Thyroid gland (tissue), 4 donors: Measurements from ENCODE around the gene HNRNPAB. TPM values are rescaled to one million over a fixed set of nuclear protein-coding genes. Genes with fewer than 3 reads are reported as not detected.

Source experiments
- DNase-seq, 2 donors: peaks; one replicate each; pipeline ENCODE4 v3.0.0-alpha.2; 2019
- H3K27ac ChIP-seq, 3 donors: fragments of 200-600 bp; sonication (generic); 1 replicate in 2 of 3; 2 replicates in 1 of 3; pipeline ENCODE4 v1.5.1; 2016 to 2019; ENCODE audit warnings: mild to moderate bottlenecking in 1 of 3, moderate library complexity in 1 of 3
- H3K27me3 ChIP-seq: fragments of 200-600 bp; sonication (generic); one replicate; pipeline ENCODE4 v1.5.1; 2019
- H3K36me3 ChIP-seq, 2 donors: fragments of 200-600 bp; sonication (generic); one replicate each; pipeline ENCODE4 v1.5.1; 2016 to 2019
- H3K4me1 ChIP-seq, 2 donors: fragments of 200-600 bp; sonication (generic); one replicate each; pipeline ENCODE4 v1.5.1; 2017 to 2019
- H3K4me3 ChIP-seq, 3 donors: fragments of 200-600 bp; sonication (generic); replicated peaks in 1 of 3; 1 replicate in 2 of 3; 2 replicates in 1 of 3; pipeline ENCODE4 v1.5.1; 2016; ENCODE audit warnings: mild to moderate bottlenecking in 1 of 3
- H3K9me3 ChIP-seq: fragments of 200-600 bp; sonication (generic); one replicate; pipeline ENCODE4 v1.5.1; 2017
- POLR2A ChIP-seq, 2 donors: fragments of 450-650 bp; IDR thresholded peaks; one replicate each; pipeline ENCODE4 v1.6.1; 2017; ENCODE audit warnings: antibody characterized with exemption in 2 of 2, mild to moderate bottlenecking in 2 of 2, moderate library complexity in 1 of 2
- WGBS, 2 donors: methylation state at CpG; one replicate each; pipeline ENCODE4 v1.1.5; 2017; 5-methylcytosine and 5-hydroxymethylcytosine counted together
- intact Hi-C: fragments of 100-400 bp; cut with DNase I; formaldehyde crosslinking; loops from one replicate; pipeline ENCODE4 v1.15.1; 2023
- total RNA-seq, 4 donors: library from RNA; depleted of rRNA; stranded (reverse); fragments of >200 nt; gene quantifications; one replicate each; pipeline ENCODE4 v1.2.3, GENCODE V29; 2016
- TF ChIP-seq, protein P1 (sequence below), 6 experiments: fragments of 200-600 bp in 3 of 6; fragments of 450-650 bp in 3 of 6; sonication (generic) in 3 of 6; IDR thresholded peaks; one replicate each; pipeline ENCODE4 v1.5.1; 2016 to 2019; ENCODE audit warnings: antibody characterized with exemption in 6 of 6, mild to moderate bottlenecking in 2 of 6, inconsistent platforms in 1 of 6, moderate library complexity in 1 of 6

Gene HNRNPAB
- total RNA-seq, 4 donors from 2014 or later, result 65.0 to 111 (median 90.4) TPM

DNA sequence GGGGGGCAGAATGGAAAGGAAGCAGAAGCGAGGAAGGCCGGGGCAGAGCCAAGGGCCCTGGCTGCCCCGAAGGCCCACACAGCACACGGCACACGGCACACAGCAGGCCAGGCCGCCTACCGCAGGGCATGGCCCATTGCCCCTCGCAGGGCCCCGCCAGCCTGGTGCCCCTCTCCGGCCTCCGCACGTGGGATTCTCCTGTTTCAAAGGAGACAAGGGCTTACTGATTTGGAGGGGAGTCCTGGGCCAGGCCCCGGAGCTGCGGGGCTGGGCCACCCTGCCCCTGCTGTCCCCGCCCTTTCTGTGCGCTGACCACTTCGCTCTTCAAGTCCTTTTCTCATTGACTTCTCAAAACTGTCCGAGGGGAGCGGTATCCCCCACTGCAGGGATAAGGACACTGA, 36.0 kb downstream of the HNRNPAB start:
- Histone ChIP-seq H3K4me1 (peaks cover 13 to 48% of the 10 kb centered on the region in 2 donors), H3K27me3 (no peaks in the 10 kb centered on the region), H3K9me3 (no peaks in the 10 kb centered on the region), H3K4me3 (no peak overlapping the region), H3K27ac (peak overlapping the region; percentile 19 to 66 (median 52)), H3K36me3 (no peaks in the 10 kb centered on the region)
- intact Hi-C loops, result no loop called here
- no peak for DNase-seq
- TF ChIP-seq, protein P1, sequence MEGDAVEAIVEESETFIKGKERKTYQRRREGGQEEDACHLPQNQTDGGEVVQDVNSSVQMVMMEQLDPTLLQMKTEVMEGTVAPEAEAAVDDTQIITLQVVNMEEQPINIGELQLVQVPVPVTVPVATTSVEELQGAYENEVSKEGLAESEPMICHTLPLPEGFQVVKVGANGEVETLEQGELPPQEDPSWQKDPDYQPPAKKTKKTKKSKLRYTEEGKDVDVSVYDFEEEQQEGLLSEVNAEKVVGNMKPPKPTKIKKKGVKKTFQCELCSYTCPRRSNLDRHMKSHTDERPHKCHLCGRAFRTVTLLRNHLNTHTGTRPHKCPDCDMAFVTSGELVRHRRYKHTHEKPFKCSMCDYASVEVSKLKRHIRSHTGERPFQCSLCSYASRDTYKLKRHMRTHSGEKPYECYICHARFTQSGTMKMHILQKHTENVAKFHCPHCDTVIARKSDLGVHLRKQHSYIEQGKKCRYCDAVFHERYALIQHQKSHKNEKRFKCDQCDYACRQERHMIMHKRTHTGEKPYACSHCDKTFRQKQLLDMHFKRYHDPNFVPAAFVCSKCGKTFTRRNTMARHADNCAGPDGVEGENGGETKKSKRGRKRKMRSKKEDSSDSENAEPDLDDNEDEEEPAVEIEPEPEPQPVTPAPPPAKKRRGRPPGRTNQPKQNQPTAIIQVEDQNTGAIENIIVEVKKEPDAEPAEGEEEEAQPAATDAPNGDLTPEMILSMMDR (IDR thresholded peaks at IDR 0.05), result no peak
- TF ChIP-seq POLR2A (IDR thresholded peaks at IDR 0.05), result no peak
- 89 to 93% methylated on average over 9 to 18 of the region's 19 CpGs for WGBS, 2 donors

DNA sequence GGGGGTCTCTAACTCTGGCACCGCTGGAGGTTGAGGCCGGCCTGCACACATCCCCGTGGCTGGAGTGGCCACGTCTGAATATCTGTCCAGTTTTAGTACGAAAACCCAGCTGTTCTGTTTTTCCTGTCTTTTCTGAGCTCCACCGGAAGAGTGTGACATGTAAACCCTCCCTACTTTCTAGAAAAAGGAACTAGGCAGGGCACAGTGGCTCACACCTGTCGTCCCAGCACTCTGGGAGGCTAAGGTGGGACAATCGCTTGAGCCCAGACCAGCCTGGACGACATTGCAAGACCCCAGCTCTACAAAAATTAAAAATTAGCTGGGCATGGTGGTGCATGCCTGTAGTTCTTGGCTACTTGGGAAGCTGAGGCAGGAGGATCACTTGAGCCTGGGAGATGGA, 36.4 kb downstream of the HNRNPAB start:
- Histone ChIP-seq H3K4me1 (peaks cover 13 to 43% of the 10 kb centered on the region in 2 donors), H3K36me3 (no peaks in the 10 kb centered on the region), H3K9me3 (no peaks in the 10 kb centered on the region), H3K4me3 (no peak overlapping the region), H3K27me3 (no peaks in the 10 kb centered on the region), H3K27ac (peak overlapping the region; percentile 19 to 66 (median 52))
- WGBS, 2 donors, result 79 to 90% methylated on average over 5 to 9 of the region's 9 CpGs
- TF ChIP-seq POLR2A (IDR thresholded peaks at IDR 0.05), result no peak
- TF ChIP-seq, protein P1 (IDR thresholded peaks at IDR 0.05), result no peak
- intact Hi-C loops, result no loop called here
- DNase-seq, result no peak

DNA sequence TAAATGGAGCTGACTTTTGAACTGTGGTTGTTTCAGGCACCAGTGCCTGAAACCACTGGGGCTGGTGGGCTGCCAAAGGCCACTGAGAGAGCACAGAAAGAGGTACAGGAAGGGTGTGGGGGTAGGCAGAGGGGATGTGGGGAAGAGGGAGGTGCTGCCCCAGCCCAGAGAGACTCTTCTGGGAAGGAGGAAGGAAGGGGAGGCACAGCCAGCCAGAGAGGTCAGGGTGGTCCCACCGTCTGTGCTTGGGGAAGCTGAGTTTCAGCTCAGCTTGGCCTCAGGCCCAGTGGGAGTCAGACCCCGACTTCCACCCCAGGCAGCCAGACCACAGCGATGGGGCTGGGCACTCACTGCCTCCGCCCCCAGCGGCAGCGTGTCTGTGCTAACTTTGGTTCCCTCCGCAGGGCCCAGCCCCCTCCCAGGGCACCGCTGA, 36.9 kb downstream of the HNRNPAB start:
- Histone ChIP-seq H3K27ac (peak overlapping the region in 1 of 3 donors; percentile 24), H3K4me3 (no peak overlapping the region), H3K9me3 (no peaks in the 10 kb centered on the region), H3K4me1 (peaks cover 11 to 39% of the 10 kb centered on the region in 2 donors), H3K36me3 (no peaks in the 10 kb centered on the region), H3K27me3 (no peaks in the 10 kb centered on the region)
- WGBS, 2 donors, result 56 to 60% methylated on average over 1 to 8 of the region's 8 CpGs
- DNase-seq, result no peak
- intact Hi-C loops, result no loop called here
- TF ChIP-seq POLR2A (IDR thresholded peaks at IDR 0.05), result no peak
- TF ChIP-seq, protein P1 (IDR thresholded peaks at IDR 0.05), result no peak

DNA sequence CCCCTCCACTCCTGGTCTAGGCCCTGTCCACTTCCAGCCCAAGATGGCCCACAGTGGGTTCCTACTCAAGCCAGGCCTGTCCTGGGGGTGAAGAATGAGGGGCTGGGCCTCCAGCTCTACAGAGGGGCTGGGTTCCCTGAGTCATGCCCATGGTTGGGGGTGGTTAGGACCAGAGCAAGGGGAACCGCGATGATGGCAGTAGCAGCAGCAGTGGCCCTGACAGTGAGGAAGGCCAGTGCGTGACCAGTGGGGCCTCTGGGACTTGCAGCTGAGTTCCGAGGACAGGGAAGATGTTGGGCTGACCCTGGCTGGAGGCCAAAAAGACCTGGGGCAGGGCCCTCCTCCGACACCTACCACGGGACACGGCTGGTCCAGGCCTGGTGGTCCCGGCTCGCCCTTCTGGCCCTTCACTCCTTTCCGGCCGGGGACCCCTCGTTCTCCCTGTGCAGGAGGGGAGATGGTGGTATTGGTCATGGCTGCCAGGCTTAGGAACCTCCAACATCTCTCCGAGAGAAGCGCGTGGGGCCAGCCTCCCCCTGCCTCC, 37.4 kb downstream of the HNRNPAB start:
- H3K4me3 ChIP-seq, result no peak overlapping the region
- H3K9me3 ChIP-seq, result no peaks in the 10 kb centered on the region
- H3K27ac ChIP-seq, result peak overlapping the region in 1 of 3 donors; percentile 24
- no peaks in the 10 kb centered on the region for H3K36me3 ChIP-seq
- 90 to 91% methylated on average over 11 to 12 of the region's 15 CpGs for WGBS, 2 donors
- no peaks in the 10 kb centered on the region for H3K27me3 ChIP-seq
- intact Hi-C loops, result no loop called here
- H3K4me1 ChIP-seq, result peaks cover 5 to 33% of the 10 kb centered on the region in 2 donors
- no peak for DNase-seq
- TF ChIP-seq, protein P1 (IDR thresholded peaks at IDR 0.05), result no peak
- TF ChIP-seq POLR2A (IDR thresholded peaks at IDR 0.05), result no peak

DNA sequence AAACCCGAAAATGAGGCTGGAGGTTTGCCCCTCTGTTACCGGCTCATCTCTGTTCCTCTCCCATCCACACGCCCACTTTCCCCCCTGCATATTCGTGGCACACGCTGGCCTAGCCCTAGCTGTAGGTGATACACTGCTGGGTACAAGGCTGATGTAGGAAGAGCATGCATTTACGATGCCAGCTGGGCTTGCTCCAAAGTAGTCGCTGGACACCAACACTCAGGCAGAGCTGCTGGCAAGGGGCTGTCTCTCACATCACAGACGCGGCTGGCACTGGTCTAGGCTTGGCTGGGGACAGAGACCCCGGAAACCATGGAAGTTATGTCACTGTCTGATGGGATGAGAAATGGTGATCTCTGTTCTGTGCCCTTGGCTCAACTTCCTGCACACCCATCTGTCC, 38.1 kb downstream of the HNRNPAB start:
- 87 to 90% methylated on average over 10 of the region's 10 CpGs for WGBS, 2 donors
- H3K4me1 ChIP-seq, result peaks cover 0 to 27% of the 10 kb centered on the region in 2 donors
- H3K36me3 ChIP-seq, result no peaks in the 10 kb centered on the region
- TF ChIP-seq, protein P1 (IDR thresholded peaks at IDR 0.05), result no peak
- TF ChIP-seq POLR2A (IDR thresholded peaks at IDR 0.05), result no peak
- intact Hi-C loops, result no loop called here
- DNase-seq, result no peak
- H3K9me3 ChIP-seq, result no peaks in the 10 kb centered on the region
- H3K4me3 ChIP-seq, result no peak overlapping the region
- no peak overlapping the region for H3K27ac ChIP-seq
- H3K27me3 ChIP-seq, result no peaks in the 10 kb centered on the region
